Subcutaneous abdominal adipose tissue (tissue), 5 donors: Measurements from ENCODE around the gene KRT81.

Source experiments
- H3K27ac ChIP-seq: one replicate; pipeline ENCODE4 v1.7.0; 2013; ENCODE audit warnings: low read depth, mild to moderate bottlenecking, inconsistent platforms, low read length, moderate library complexity
- H3K27me3 ChIP-seq, 5 donors: one replicate each; pipeline ENCODE4 v1.7.0; 2013; ENCODE audit warnings: low read length in 5 of 5, inconsistent platforms in 1 of 5; ENCODE audit not compliant: control insufficient read depth in 5 of 5, insufficient read depth in 4 of 5
- H3K36me3 ChIP-seq, 5 donors: one replicate each; pipeline ENCODE4 v1.7.0; 2013; ENCODE audit warnings: low read length in 5 of 5; ENCODE audit not compliant: control insufficient read depth in 5 of 5, insufficient read depth in 5 of 5
- H3K4me1 ChIP-seq, 5 donors: one replicate each; pipeline ENCODE4 v1.7.0; 2013; ENCODE audit warnings: low read length in 5 of 5, mild to moderate bottlenecking in 3 of 5, moderate library complexity in 1 of 5; ENCODE audit not compliant: control insufficient read depth in 5 of 5, insufficient read depth in 5 of 5
- H3K4me3 ChIP-seq, 5 donors: one replicate each; pipeline ENCODE4 v1.7.0; 2013; ENCODE audit warnings: low read length in 5 of 5, low read depth in 1 of 5
- H3K9ac ChIP-seq, 5 donors: one replicate each; pipeline ENCODE4 v1.7.0; 2013; ENCODE audit warnings: low read length in 5 of 5, mild to moderate bottlenecking in 4 of 5, moderate library complexity in 3 of 5
- H3K9me3 ChIP-seq, 5 donors: one replicate each; pipeline ENCODE4 v1.7.0; 2013; ENCODE audit warnings: low read length in 5 of 5; ENCODE audit not compliant: control insufficient read depth in 5 of 5
- donor health status: healthy.
- donor health status: healthy.
- donor health status: healthy.
- donor health status: healthy.
- donor health status: healthy.

KRT81 gene

DNA sequence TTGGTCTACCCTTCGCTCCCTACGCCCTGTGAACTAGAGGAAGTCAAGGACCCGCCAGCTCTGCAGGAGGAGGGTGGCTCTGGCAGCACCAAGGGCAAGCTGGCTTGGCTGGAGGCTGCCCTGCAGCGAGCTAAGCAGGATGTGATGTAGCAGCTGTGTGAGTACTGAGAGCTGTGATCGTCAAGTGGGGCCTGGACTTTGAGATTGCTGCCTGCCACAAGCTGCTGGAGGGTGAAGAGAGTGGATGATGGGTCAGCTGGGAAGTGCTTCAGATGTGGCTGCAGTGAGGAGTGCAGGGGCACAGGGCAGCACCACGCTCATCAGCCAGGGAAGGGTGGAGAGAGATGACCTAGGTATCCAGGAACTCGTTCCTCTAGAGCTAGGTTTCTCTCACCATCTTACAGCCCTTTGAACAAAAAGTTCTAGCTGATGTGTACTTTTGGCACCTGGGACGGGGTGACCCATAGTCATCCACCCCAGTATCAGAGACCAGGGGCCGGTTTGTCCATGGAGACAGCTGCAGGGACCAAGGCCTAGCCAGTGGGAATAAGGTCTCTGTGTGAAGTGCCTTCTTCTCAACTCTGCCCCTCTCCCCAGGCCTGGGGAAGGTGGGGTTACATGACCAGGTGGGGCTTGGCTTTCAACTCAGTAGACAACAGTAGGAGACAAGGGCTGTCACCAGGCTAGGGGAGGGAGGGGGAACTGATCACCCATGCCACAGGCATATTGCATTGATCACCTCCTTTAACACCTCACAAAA, 13.7 kb downstream of the KRT81 start:
- Histone ChIP-seq H3K4me3 (no peak overlapping the region), H3K9ac (no peak overlapping the region), H3K36me3 (no peaks in the 10 kb centered on the region), H3K27ac (no peak overlapping the region), H3K27me3 (peaks cover 3 to 40% (median 18%) of the 10 kb centered on the region in 5 donors), H3K9me3 (no peaks in the 10 kb centered on the region), H3K4me1 (peaks cover 6 to 30% (median 25%) of the 10 kb centered on the region in 5 donors)

DNA sequence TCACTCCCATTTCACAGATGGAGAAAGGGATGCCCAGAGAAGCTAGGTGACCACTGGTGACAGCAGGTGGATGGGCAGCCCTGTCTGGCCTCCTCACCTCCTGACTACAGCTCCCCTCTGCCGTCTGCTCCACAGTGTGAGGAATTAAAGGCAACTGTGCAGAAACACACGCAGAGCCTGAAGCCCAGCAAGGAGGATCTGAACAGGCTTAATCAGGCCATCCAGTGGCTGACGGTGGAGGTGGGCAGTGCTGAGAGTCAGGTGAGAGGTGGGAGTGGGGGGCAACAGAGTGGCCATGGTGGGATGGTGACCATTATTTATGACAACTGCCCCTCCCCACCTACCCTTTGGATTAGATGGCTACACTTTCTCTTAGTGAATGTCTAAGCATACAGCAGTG, 15.6 kb downstream of the KRT81 start:
- Histone ChIP-seq H3K9ac (no peak overlapping the region), H3K4me1 (peaks cover 2 to 22% (median 16%) of the 10 kb centered on the region in 5 donors), H3K36me3 (no peaks in the 10 kb centered on the region), H3K27ac (no peak overlapping the region), H3K9me3 (no peaks in the 10 kb centered on the region), H3K4me3 (no peak overlapping the region), H3K27me3 (peaks cover 3 to 44% (median 19%) of the 10 kb centered on the region in 5 donors)

DNA sequence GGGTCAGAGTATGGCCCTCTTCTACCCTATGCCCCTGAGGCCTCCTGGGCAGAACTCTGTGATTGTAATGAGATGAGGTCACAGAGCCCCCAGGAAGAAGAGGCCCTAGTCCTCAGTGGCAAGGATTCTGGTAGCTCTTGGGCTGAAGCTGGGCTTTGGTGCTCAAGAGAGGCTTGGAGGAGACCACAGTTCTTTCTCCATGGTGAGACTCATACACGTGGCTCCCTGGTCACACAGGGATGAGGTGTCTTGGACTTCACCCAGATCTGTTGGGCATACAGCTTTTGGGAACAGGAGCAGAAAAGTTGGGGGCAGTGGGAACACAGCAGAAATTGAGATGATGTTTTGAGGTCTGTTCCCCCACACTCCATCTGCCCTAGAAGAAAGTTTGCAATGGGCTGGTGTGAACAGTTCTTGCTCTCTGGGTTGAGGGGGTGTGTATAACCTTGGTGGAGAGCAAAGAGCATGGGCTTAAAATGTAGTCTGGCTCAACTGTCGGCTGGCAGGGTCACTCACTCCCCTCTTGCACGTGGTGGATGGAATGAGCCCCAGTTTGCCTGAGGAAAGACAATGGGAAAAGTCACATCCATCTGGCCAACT, 16.7 kb downstream of the KRT81 start, which contains the start of gene KRT86:
KRT86 (plus strand) TSS at position 125 of the 600 bp plus-strand sequence. CDS start 27,272 bp downstream, outside the sequence.
- H3K4me3 ChIP-seq = no peak within 1 kb of the TSS
- no peaks in the 10 kb centered on the region for H3K9me3 ChIP-seq

DNA sequence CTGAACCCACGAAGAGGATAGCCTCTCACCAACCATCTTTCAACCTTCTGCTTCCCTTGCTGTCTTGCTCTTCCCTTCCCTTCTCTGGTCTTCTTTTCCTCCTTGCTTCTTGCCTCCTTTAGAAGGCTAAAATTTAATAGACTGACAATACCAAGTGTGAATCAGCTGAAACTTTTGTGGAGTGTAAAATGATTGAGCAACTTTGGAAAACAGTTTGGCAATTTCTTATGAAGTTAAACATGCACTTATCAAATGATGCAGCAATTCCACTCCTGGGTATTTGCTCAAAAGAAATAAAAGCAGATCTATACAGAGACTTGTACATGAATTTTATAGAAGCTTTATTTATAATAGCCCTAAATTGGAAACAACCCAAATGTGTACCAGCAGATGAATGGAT, 20.2 kb downstream of the KRT81 start:
- no peaks in the 10 kb centered on the region for H3K36me3 ChIP-seq
- H3K27me3 ChIP-seq = peaks cover 0 to 35% (median 12%) of the 10 kb centered on the region in 5 donors
- H3K9ac ChIP-seq = no peak overlapping the region
- H3K4me1 ChIP-seq = no peaks in the 10 kb centered on the region
- H3K9me3 ChIP-seq = no peaks in the 10 kb centered on the region
- H3K4me3 ChIP-seq = no peak overlapping the region
- no peak overlapping the region for H3K27ac ChIP-seq

More for the DNA sequence above, 16.7 kb downstream of the KRT81 start, which contains the start of gene KRT86:
- H3K9ac ChIP-seq = no peak within 1 kb of the TSS
- H3K27me3 ChIP-seq = peaks cover 3 to 52% (median 23%) of the 10 kb centered on the region in 5 donors
- no peaks in the 10 kb centered on the region for H3K36me3 ChIP-seq
- peaks cover 0 to 12% (median 6%) of the 10 kb centered on the region in 5 donors for H3K4me1 ChIP-seq
- no peak within 1 kb of the TSS for H3K27ac ChIP-seq

DNA sequence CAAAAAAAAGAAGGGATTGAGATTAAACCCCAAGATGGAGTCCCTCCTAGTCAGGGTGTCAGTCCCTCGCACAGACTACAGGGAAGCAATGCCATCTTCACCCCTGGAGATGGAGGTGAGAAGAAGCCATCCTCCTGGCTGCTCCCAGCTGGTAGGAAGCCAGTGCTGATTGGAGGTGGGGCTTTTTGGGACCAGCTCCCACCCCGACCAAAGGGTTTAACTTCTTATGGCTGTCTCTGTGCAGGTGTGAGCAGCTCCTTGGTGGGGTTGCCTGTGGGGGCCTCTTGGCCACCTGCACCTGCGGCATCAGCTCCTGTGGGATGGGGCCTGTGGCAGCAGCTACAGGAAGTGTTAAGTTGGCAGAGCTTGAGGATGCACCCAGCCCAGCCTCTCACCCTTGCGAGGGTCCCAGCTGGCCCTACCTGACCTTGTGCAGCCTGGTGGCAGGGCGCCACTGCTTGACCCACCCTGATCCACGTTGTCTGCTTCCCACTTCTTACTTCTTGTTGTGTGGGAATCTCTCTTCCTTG, 20.7 kb downstream of the KRT81 start:
- no peaks in the 10 kb centered on the region for H3K9me3 ChIP-seq
- H3K4me3 ChIP-seq = no peak overlapping the region
- H3K9ac ChIP-seq = no peak overlapping the region
- no peaks in the 10 kb centered on the region for H3K4me1 ChIP-seq
- peaks cover 0 to 30% (median 9%) of the 10 kb centered on the region in 5 donors for H3K27me3 ChIP-seq
- H3K36me3 ChIP-seq = no peaks in the 10 kb centered on the region
- no peak overlapping the region for H3K27ac ChIP-seq

DNA sequence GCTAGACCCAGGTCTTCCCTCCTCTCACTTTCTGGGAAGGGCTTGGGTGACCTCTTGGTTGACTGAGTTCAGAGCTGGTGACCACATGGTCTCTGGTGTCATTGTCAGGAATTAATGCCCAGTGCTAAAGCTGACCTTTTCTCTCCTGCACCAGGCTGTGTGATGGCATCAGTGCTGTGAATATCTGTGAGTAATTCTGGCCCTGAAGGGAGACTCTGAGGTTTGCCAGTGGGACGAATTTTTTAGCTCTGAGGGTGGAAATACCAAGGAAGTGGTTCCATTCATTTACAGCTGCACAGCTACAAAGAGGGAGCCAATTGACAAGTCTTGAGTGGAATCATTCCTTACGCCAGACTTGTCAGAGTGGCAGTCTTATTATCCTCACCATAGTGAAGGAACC, 23.1 kb downstream of the KRT81 start:
- H3K4me3 ChIP-seq = no peak overlapping the region
- peaks cover 0 to 15% (median 9%) of the 10 kb centered on the region in 5 donors for H3K27me3 ChIP-seq
- H3K9me3 ChIP-seq = no peaks in the 10 kb centered on the region
- no peak overlapping the region for H3K9ac ChIP-seq
- no peaks in the 10 kb centered on the region for H3K4me1 ChIP-seq
- no peak overlapping the region for H3K27ac ChIP-seq
- H3K36me3 ChIP-seq = no peaks in the 10 kb centered on the region

DNA sequence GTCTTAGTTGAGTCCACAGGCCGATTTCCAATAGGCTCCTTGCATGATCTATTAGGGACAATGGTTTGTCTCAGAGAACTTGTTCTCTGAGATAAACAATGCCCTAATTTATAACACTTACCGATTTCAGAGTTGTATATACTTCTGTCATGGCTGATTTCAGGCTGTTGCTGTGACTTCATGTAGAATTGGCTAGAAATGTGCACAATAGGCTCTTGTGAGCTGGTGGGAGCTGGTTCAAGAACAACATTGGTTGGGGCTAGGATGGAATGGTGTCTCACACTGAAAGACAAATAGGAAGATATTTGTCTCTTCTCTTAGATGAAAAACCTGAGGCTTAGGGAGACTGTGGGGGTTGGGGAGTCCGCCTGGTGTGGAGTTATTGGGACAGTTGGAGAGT, 23.6 kb downstream of the KRT81 start:
- peaks cover 0 to 17% (median 10%) of the 10 kb centered on the region in 5 donors for H3K27me3 ChIP-seq
- no peak overlapping the region for H3K27ac ChIP-seq
- H3K4me3 ChIP-seq = no peak overlapping the region
- no peak overlapping the region for H3K9ac ChIP-seq
- H3K36me3 ChIP-seq = no peaks in the 10 kb centered on the region
- H3K4me1 ChIP-seq = no peaks in the 10 kb centered on the region
- no peaks in the 10 kb centered on the region for H3K9me3 ChIP-seq

DNA sequence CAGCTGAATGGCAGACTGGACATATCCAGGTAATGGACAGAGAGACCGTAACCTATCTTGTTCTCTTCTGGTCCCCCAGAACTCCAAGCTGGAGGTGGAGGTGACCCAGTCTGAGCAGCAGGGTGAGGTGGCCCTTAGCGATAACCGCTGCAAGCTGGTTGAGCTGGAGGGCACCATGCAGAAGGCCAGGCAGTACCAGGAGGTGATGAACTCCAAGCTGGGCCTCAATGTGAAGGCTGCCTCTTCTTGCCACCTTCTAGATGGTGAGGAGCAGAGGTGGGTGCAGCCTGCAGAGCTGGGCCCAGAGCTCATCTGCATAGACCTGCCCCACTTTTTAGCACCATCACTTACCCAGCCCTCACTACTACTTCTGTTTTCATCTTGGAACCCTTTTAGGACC, 24.1 kb downstream of the KRT81 start:
- Histone ChIP-seq H3K27me3 (peaks cover 0 to 20% (median 11%) of the 10 kb centered on the region in 5 donors), H3K27ac (no peak overlapping the region), H3K4me3 (no peak overlapping the region), H3K9ac (no peak overlapping the region), H3K4me1 (no peaks in the 10 kb centered on the region), H3K36me3 (no peaks in the 10 kb centered on the region), H3K9me3 (no peaks in the 10 kb centered on the region)

DNA sequence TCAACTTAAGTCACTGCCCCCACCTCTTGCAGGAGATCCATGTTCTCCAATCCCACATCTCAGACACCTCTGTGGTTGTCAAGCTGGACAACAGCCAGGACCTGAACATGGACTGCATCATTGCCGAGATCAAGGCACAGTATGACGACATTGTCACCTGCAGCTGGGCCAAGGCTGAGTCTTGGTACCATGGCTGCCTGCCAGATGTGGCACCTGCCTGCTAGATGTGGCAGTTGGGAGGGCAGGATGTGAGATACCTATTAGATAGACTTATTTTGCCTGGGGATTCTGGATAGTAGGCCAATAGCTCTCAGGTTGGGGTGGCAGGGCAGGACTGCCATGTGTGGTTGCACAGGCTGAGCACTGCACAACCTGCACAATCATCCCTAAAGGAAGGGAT, 24.8 kb downstream of the KRT81 start:
- H3K36me3 ChIP-seq = no peaks in the 10 kb centered on the region
- H3K27ac ChIP-seq = no peak overlapping the region
- no peaks in the 10 kb centered on the region for H3K9me3 ChIP-seq
- H3K9ac ChIP-seq = no peak overlapping the region
- no peak overlapping the region for H3K4me3 ChIP-seq
- H3K27me3 ChIP-seq = peaks cover 0 to 25% (median 19%) of the 10 kb centered on the region in 5 donors
- H3K4me1 ChIP-seq = no peaks in the 10 kb centered on the region

DNA sequence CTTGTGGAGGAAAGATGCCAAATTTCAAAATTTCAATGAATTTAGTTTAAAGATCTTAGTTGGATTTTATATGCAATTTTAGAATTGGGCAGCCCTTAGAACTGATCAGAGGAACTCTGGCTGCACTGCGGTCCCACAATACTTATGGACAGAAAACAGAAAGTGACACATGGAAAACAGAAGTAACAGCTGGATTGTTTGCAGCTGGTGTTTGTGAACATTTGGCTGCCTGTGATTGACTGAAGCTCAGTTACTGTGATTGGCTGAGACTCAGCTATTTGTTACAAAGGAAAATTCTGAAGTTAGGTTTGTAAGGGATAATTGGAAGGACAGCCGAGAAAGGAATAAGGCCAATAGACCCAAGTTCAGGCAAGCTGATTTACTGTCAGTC, 26.9 kb downstream of the KRT81 start:
- H3K9me3 ChIP-seq = no peaks in the 10 kb centered on the region
- no peak overlapping the region for H3K9ac ChIP-seq
- no peak overlapping the region for H3K4me3 ChIP-seq
- no peak overlapping the region for H3K27ac ChIP-seq
- peaks cover under 1 to 25% (median 19%) of the 10 kb centered on the region in 5 donors for H3K27me3 ChIP-seq
- no peaks in the 10 kb centered on the region for H3K36me3 ChIP-seq
- no peaks in the 10 kb centered on the region for H3K4me1 ChIP-seq
